ENCODE measurements around the gene IMMP2L.
"Not testable (repeated sequence)": the region's sequence is repeated elsewhere in the genome, so short reads cannot be mapped to it uniquely, and the experiment has no call there.

IMMP2L gene

DNA sequence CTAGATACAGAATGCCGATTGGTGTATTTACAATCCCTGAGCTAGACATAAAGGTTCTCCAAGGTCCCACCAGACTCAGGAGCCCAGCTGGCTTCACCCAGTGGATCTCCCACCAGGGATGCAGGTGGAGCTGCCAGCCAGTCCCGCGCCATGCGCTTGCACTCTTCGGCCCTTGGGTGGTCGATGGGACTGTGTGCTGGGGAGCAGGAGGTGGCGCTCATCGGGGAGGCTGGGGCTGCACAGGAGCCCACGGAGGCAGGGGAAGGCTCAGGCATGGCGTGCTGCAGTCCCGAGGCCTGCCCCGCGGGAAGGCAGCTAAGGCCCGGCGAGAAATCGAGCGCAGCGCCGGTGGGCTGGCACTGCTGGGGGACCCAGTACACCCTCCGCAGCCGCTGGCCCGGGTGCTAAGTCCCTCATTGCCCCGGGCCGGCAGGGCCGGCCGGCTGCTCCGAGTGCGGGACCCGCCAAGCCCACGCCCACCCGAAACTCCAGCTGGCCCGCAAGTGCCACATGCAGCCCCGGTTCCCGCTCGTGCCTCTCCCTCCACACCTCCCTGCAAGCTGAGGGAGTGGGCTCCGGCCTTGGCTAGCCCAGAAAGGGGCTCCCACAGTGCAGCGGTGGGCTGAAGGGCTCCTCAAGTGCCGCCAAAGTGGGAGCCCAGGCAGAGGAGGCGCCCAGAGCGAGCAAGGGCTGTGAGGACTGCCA, 19.6 kb upstream of the IMMP2L start:
- not testable (repeated sequence) for H3K27me3 ChIP-seq (ENCODE audit: low read depth, low read length); H3K4me1 ChIP-seq (ENCODE audit: control insufficient read depth in 1 of 2, insufficient read depth in 2 of 2, low read length in 2 of 2); H3K27ac ChIP-seq (ENCODE audit: low read length); H3K9me3 ChIP-seq (ENCODE audit: control insufficient read depth in 1 of 2, low read length in 2 of 2); H3K36me3 ChIP-seq (ENCODE audit: control insufficient read depth in 1 of 2, insufficient read depth in 2 of 2, low read length in 2 of 2); H3K4me3 ChIP-seq (ENCODE audit: low read depth in 1 of 2, low read length in 2 of 2)

DNA sequence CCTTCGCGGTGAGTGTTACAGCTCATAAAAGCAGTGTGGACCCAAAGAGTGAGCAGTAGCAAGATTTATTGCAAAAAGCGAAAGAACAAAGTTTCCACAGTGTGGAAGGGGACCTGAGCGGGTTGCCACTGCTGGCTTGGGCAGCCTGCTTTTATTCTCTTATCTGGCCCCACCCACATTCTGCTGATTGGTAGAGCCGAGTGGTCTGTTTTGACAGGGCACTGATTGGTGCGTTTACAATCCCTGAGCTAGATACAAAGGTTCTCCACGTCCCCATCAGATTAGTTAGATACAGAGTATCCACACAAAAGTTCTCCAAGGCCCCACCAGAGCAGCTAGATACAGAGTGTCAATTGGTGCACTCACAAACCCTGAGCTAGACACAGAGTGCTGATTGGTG, 18.9 kb upstream of the IMMP2L start:
- H3K4me3 ChIP-seq (ENCODE audit: low read depth in 1 of 2, low read length in 2 of 2): not testable (repeated sequence)

DNA sequence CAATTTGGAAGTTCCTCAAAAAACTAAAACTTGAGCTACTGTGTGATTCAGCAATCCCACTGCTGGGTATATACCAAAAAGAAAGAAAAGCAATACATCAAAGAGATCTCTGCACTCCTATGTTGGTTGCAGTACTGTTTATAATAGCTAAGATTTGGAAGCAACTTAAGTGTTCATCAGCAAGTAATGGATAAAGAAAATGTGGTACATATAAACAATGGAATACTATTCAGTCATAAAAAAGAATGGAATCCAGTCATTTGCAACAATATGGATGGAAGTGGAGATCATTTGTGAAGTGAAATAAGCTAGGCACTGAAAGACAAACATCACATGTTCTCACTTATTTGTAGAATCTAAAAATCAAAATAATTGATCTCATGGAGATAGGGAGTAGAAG, 16.5 kb upstream of the IMMP2L start:
- H3K27ac ChIP-seq (ENCODE audit: low read length): no peak overlapping the region
- no peak overlapping the region for H3K4me3 ChIP-seq (ENCODE audit: low read depth in 1 of 2, low read length in 2 of 2)
- no peaks in the 10 kb centered on the region for H3K4me1 ChIP-seq (ENCODE audit: control insufficient read depth in 1 of 2, insufficient read depth in 2 of 2, low read length in 2 of 2)
- no peaks in the 10 kb centered on the region for H3K9me3 ChIP-seq (ENCODE audit: control insufficient read depth in 1 of 2, low read length in 2 of 2)
- no peaks in the 10 kb centered on the region for H3K27me3 ChIP-seq (ENCODE audit: low read depth, low read length)
- no peaks in the 10 kb centered on the region for H3K36me3 ChIP-seq (ENCODE audit: control insufficient read depth in 1 of 2, insufficient read depth in 2 of 2, low read length in 2 of 2)

More for the DNA sequence above, 18.9 kb upstream of the IMMP2L start:
- not testable (repeated sequence) for H3K4me1 ChIP-seq (ENCODE audit: control insufficient read depth in 1 of 2, insufficient read depth in 2 of 2, low read length in 2 of 2); H3K9me3 ChIP-seq (ENCODE audit: control insufficient read depth in 1 of 2, low read length in 2 of 2); H3K27ac ChIP-seq (ENCODE audit: low read length); H3K36me3 ChIP-seq (ENCODE audit: control insufficient read depth in 1 of 2, insufficient read depth in 2 of 2, low read length in 2 of 2); H3K27me3 ChIP-seq (ENCODE audit: low read depth, low read length)

DNA sequence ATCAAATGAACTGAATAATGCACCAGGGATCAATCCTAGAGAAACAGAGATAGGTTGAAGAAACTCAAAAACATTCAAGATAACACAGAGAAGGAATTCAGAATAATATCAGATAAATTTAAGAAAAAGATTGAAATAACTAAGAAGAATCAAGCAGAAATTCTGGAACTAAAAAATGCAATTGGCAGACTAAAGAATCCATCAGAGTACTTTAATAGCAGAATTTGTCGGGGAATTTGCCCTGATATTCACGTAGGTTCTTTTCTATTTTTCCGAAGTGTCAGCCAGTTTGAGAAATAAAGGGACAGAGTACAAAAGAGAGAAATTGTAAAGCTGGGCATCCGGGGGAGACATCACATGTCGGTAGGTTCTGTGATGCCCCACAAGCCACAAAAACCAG, 9.4 kb upstream of the IMMP2L start:
- Histone ChIP-seq H3K9me3 (ENCODE audit: control insufficient read depth in 1 of 2, low read length in 2 of 2) (peaks cover 0 to 3% of the 10 kb centered on the region in 2 donors), H3K4me1 (ENCODE audit: control insufficient read depth in 1 of 2, insufficient read depth in 2 of 2, low read length in 2 of 2) (no peaks in the 10 kb centered on the region), H3K27ac (ENCODE audit: low read length) (no peak overlapping the region), H3K36me3 (ENCODE audit: control insufficient read depth in 1 of 2, insufficient read depth in 2 of 2, low read length in 2 of 2) (no peaks in the 10 kb centered on the region), H3K4me3 (ENCODE audit: low read depth in 1 of 2, low read length in 2 of 2) (no peak overlapping the region), H3K27me3 (ENCODE audit: low read depth, low read length) (no peaks in the 10 kb centered on the region)

DNA sequence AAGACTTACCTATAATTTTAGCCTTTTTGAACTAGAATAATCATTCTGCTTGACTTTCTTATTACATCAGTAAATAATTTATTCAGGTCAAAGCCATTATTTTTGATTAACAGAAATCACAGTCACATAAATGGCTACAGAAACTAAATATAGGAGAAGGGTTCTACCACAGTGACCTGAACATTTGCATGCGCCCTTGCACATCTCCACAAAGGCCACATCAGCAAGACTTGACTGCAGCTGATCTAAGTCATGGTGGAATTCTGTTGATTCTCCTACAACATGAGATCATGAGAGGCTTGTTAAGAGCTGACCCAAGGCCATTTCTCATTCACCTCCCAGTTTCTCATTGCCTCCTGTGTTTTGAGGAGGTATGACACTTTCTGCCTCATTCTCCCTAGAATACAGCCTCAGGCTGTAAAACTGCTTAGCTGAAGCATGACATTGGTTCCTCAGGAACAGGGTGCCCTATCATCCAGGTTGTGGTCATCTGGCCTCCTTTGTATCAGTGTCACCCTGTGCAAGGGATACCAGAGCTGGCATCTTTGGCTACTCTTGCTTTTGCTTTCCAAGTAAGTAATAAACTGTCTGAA, 6.7 kb upstream of the IMMP2L start:
- H3K27me3 ChIP-seq (ENCODE audit: low read depth, low read length): no peaks in the 10 kb centered on the region
- no peak overlapping the region for H3K27ac ChIP-seq (ENCODE audit: low read length)
- no peaks in the 10 kb centered on the region for H3K36me3 ChIP-seq (ENCODE audit: control insufficient read depth in 1 of 2, insufficient read depth in 2 of 2, low read length in 2 of 2)
- H3K9me3 ChIP-seq (ENCODE audit: control insufficient read depth in 1 of 2, low read length in 2 of 2): peaks cover 0 to 3% of the 10 kb centered on the region in 2 donors
- H3K4me1 ChIP-seq (ENCODE audit: control insufficient read depth in 1 of 2, insufficient read depth in 2 of 2, low read length in 2 of 2): no peaks in the 10 kb centered on the region
- no peak overlapping the region for H3K4me3 ChIP-seq (ENCODE audit: low read depth in 1 of 2, low read length in 2 of 2)

DNA sequence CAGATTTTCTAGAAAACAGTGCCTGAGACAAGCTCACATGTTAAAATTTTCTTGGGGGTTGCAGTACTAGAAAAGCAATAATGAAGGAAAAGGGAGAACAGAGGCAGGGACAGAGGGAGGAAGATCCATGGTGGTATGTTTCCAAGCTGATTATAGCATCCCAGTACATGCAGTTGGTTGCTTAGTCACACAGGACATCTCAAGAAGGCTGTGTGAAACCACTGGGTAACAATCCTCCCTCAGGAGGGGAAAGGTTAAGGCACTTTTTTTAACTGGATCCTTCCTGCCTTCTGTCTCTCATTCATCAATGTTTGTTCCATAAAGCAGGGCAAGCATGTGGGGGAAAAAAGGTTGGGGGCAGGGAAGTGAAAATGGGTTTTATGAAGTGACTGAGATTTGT, 6.1 kb upstream of the IMMP2L start:
- no peaks in the 10 kb centered on the region for H3K36me3 ChIP-seq (ENCODE audit: control insufficient read depth in 1 of 2, insufficient read depth in 2 of 2, low read length in 2 of 2)
- peaks cover 0 to 3% of the 10 kb centered on the region in 2 donors for H3K9me3 ChIP-seq (ENCODE audit: control insufficient read depth in 1 of 2, low read length in 2 of 2)
- no peak overlapping the region for H3K4me3 ChIP-seq (ENCODE audit: low read depth in 1 of 2, low read length in 2 of 2)
- H3K27me3 ChIP-seq (ENCODE audit: low read depth, low read length): no peaks in the 10 kb centered on the region
- no peak overlapping the region for H3K27ac ChIP-seq (ENCODE audit: low read length)
- no peaks in the 10 kb centered on the region for H3K4me1 ChIP-seq (ENCODE audit: control insufficient read depth in 1 of 2, insufficient read depth in 2 of 2, low read length in 2 of 2)

DNA sequence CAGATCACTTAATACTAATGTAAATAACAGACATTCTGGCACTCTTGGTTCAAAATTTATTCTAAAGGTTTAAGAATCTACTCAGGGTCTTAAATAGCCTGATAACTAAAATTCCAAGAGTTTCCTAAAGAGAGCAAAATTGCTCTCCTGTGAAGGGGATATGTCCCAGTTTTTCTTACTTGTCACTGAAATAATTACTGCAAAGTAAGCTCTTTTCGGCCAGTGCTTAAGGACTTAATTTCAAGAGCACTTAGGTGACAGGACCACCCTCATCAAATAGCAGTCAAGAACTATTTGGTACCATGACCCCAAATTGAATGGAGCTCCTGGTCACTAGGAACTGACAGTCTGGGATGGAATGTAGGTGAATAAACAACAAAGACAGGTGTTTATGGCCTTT, 1.8 kb upstream of the IMMP2L start:
- no peak overlapping the region for H3K27ac ChIP-seq (ENCODE audit: low read length)

DNA sequence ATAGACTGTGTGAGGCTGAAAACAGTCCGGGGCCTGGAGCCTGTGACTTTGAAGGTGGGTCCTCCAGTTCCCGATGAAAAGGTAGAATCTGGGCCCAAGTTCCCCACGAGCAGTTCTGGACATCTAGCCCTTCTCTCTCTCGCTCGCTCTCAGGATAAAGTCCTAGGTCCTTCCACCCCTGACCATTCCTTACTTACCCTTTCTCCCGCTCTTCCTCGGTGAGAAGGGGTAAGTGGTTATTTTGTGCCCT, 713 bp downstream of the IMMP2L start:
- Histone ChIP-seq H3K9me3 (ENCODE audit: control insufficient read depth in 1 of 2, low read length in 2 of 2) (no peaks in the 10 kb centered on the region), H3K36me3 (ENCODE audit: control insufficient read depth in 1 of 2, insufficient read depth in 2 of 2, low read length in 2 of 2) (peaks cover 0 to 18% of the 10 kb centered on the region in 2 donors), H3K27ac (ENCODE audit: low read length) (peak overlapping the region; percentile 49), H3K4me1 (ENCODE audit: control insufficient read depth in 1 of 2, insufficient read depth in 2 of 2, low read length in 2 of 2) (peaks cover 0 to 24% of the 10 kb centered on the region in 2 donors), H3K4me3 (ENCODE audit: low read depth in 1 of 2, low read length in 2 of 2) (peak overlapping the region; percentile 72 to 84), H3K27me3 (ENCODE audit: low read depth, low read length) (no peaks in the 10 kb centered on the region)

More for the DNA sequence above, 1.8 kb upstream of the IMMP2L start:
- H3K4me1 ChIP-seq (ENCODE audit: control insufficient read depth in 1 of 2, insufficient read depth in 2 of 2, low read length in 2 of 2): peaks cover 0 to 24% of the 10 kb centered on the region in 2 donors
- no peaks in the 10 kb centered on the region for H3K27me3 ChIP-seq (ENCODE audit: low read depth, low read length)
- H3K9me3 ChIP-seq (ENCODE audit: control insufficient read depth in 1 of 2, low read length in 2 of 2): no peaks in the 10 kb centered on the region
- H3K36me3 ChIP-seq (ENCODE audit: control insufficient read depth in 1 of 2, insufficient read depth in 2 of 2, low read length in 2 of 2): no peaks in the 10 kb centered on the region
- no peak overlapping the region for H3K4me3 ChIP-seq (ENCODE audit: low read depth in 1 of 2, low read length in 2 of 2)

DNA sequence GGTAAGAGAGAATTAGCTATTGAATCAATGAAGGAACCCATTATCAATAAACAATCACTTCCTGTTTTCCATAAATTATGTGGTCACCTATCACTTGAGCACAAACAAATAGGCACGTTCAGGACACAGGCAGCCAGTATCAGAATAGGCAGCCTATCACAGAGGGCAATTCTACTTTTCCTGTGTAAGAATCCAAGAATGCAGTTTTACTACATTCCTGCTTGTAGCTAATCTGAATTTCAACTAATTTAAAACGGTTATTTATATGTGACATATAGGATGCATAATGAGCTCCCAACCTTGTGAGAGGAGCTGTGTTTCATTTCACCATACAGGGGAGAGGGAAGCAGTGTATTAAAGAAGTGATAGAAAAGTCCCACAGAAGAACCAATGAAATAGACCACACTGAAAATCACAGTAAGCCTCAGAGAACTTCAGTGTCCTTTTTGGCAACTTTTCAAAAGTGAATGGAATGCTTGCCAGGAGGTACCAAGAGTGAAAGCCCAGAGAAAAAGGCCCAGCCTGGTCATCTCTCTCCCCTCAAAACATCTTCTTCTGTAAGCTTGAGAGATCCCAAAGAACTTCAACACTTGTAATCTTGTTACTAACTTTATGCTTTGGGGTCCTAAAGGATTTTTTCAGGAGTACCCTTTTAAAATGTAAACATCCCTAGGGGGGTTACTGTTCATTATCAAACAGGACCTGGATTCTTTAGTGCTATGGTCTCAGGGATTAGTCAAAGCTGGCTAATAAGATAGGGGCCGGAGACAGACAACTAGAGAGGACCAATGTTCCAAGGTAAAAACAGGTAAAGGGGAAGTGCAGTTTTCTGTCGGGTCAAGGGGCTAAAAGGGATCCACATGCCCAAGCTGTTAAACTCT, 1.3 kb downstream of the IMMP2L start:
- no peaks in the 10 kb centered on the region for H3K27me3 ChIP-seq (ENCODE audit: low read depth, low read length)
- peaks cover 0 to 18% of the 10 kb centered on the region in 2 donors for H3K36me3 ChIP-seq (ENCODE audit: control insufficient read depth in 1 of 2, insufficient read depth in 2 of 2, low read length in 2 of 2)
- peak overlapping the region; percentile 49 for H3K27ac ChIP-seq (ENCODE audit: low read length)
- peak overlapping the region; percentile 72 to 84 for H3K4me3 ChIP-seq (ENCODE audit: low read depth in 1 of 2, low read length in 2 of 2)
- H3K4me1 ChIP-seq (ENCODE audit: control insufficient read depth in 1 of 2, insufficient read depth in 2 of 2, low read length in 2 of 2): peaks cover 0 to 24% of the 10 kb centered on the region in 2 donors
- H3K9me3 ChIP-seq (ENCODE audit: control insufficient read depth in 1 of 2, low read length in 2 of 2): no peaks in the 10 kb centered on the region

DNA sequence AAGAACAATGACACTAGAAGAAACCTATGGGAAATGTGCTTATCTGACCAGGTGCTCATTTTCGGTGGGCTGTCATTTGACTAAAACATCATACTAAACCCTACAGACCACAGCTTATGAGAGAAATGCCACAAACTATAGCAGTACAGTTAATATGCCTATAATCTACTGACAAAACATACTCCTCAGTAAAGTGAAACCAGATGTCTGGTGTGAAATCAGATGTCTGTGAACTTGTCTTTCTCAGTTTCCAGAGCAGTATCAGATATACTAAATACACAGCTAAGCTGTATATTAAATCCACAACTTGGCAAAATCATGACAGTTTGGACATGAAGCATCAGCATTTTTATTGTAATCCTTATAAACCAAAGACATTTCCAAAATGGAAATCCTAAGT, 3.3 kb downstream of the IMMP2L start:
- peaks cover 0 to 24% of the 10 kb centered on the region in 2 donors for H3K4me1 ChIP-seq (ENCODE audit: control insufficient read depth in 1 of 2, insufficient read depth in 2 of 2, low read length in 2 of 2)

DNA sequence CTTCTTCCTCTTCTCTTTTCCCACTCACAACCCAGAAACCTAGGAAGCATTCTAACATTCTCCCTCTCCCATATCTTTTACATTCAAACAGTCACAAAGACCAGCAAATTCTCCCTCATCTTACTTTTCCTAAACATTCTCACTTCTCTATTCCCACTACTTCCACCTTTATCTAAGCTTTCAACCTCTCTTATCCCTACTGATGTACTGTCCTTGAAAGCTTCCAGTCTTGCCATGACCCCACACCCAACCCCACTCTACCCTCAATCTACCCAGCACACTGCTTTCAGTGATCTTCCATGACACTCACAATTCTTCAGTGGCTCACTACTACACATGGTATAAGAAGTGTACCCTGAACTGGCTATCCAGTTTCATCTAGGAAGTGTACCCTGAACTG, 5.3 kb downstream of the IMMP2L start:
- H3K4me1 ChIP-seq (ENCODE audit: control insufficient read depth in 1 of 2, insufficient read depth in 2 of 2, low read length in 2 of 2): peaks cover 0 to 17% of the 10 kb centered on the region in 2 donors
- no peaks in the 10 kb centered on the region for H3K9me3 ChIP-seq (ENCODE audit: control insufficient read depth in 1 of 2, low read length in 2 of 2)
- no peak overlapping the region for H3K4me3 ChIP-seq (ENCODE audit: low read depth in 1 of 2, low read length in 2 of 2)
- no peaks in the 10 kb centered on the region for H3K27me3 ChIP-seq (ENCODE audit: low read depth, low read length)
- H3K27ac ChIP-seq (ENCODE audit: low read length): no peak overlapping the region
- H3K36me3 ChIP-seq (ENCODE audit: control insufficient read depth in 1 of 2, insufficient read depth in 2 of 2, low read length in 2 of 2): peaks cover 0 to 22% of the 10 kb centered on the region in 2 donors

More for the DNA sequence above, 3.3 kb downstream of the IMMP2L start:
- no peaks in the 10 kb centered on the region for H3K27me3 ChIP-seq (ENCODE audit: low read depth, low read length)
- H3K36me3 ChIP-seq (ENCODE audit: control insufficient read depth in 1 of 2, insufficient read depth in 2 of 2, low read length in 2 of 2): peaks cover 0 to 21% of the 10 kb centered on the region in 2 donors
- H3K27ac ChIP-seq (ENCODE audit: low read length): no peak overlapping the region
- H3K4me3 ChIP-seq (ENCODE audit: low read depth in 1 of 2, low read length in 2 of 2): no peak overlapping the region
- H3K9me3 ChIP-seq (ENCODE audit: control insufficient read depth in 1 of 2, low read length in 2 of 2): no peaks in the 10 kb centered on the region

All from muscle layer of duodenum (tissue), 2 donors.